OCI-LY1 (cell line): ENCODE results near the gene KIN.

Source experiments
- H2AFZ ChIP-seq: fragments of 200-600 bp; sonication (generic), shearing (Covaris generic); 2 replicates; pipeline ENCODE4 v1.6.0; 2014; ENCODE audit warnings: antibody characterized with exemption, mild to moderate bottlenecking, low read length
- H3F3A ChIP-seq: fragments of 200-600 bp; sonication (generic), shearing (Covaris generic); 2 replicates; pipeline ENCODE4 v1.6.0; 2014; ENCODE audit warnings: mild to moderate bottlenecking, antibody characterized with exemption, low read length, moderate library complexity; ENCODE audit not compliant: insufficient read depth
- H3K27ac ChIP-seq: fragments of 200-600 bp; sonication (generic); 2 replicates; pipeline ENCODE4 v1.5.1; 2014; ENCODE audit warnings: low read length, mixed run types, mild to moderate bottlenecking, low read depth; ENCODE audit not compliant: poor library complexity, severe bottlenecking
- H3K27me3 ChIP-seq: fragments of 200-600 bp; sonication (generic); 2 replicates; pipeline ENCODE4 v1.6.0; 2014; ENCODE audit warnings: antibody characterized with exemption, mild to moderate bottlenecking, low read length, moderate library complexity; ENCODE audit not compliant: insufficient read depth
- H3K36me3 ChIP-seq: fragments of 200-600 bp; sonication (generic); 2 replicates; pipeline ENCODE4 v1.6.1; 2014; ENCODE audit warnings: mild to moderate bottlenecking, antibody characterized with exemption, low read length, moderate library complexity, mixed read lengths; ENCODE audit not compliant: insufficient read depth
- H3K4me1 ChIP-seq: fragments of 200-600 bp; sonication (generic); 2 replicates; pipeline ENCODE4 v1.5.1; 2014; ENCODE audit warnings: mild to moderate bottlenecking, low read length, moderate library complexity; ENCODE audit not compliant: insufficient read depth, severe bottlenecking
- H3K4me2 ChIP-seq: fragments of 200-600 bp; sonication (generic), shearing (Covaris generic); 2 replicates; pipeline ENCODE4 v1.6.1; 2014; ENCODE audit warnings: low read length
- H3K4me3 ChIP-seq: fragments of 200-600 bp; sonication (generic); 2 replicates; pipeline ENCODE4 v1.5.1; 2014; ENCODE audit warnings: low read length, low read depth, mild to moderate bottlenecking, mixed read lengths; ENCODE audit not compliant: poor library complexity, severe bottlenecking
- H3K79me2 ChIP-seq: fragments of 200-600 bp; shearing (Covaris generic); 2 replicates; pipeline ENCODE4 v1.6.1; 2016; ENCODE audit warnings: mixed run types, low read length, mixed read lengths; ENCODE audit not compliant: insufficient read depth
- H3K9ac ChIP-seq: fragments of 200-600 bp; sonication (generic), shearing (Covaris generic); 2 replicates; pipeline ENCODE4 v1.6.1; 2014; ENCODE audit warnings: mild to moderate bottlenecking, low read length, mixed read lengths
- H3K9me2 ChIP-seq: fragments of 200-600 bp; sonication (generic), shearing (Covaris generic); 2 replicates; pipeline ENCODE4 v1.6.1; 2014; ENCODE audit warnings: low read depth, mild to moderate bottlenecking, low read length, mixed read lengths
- H3K9me3 ChIP-seq: fragments of 200-600 bp; shearing (Covaris generic); 2 replicates; pipeline ENCODE4 v1.6.1; 2014; ENCODE audit warnings: low read length, mixed read lengths
- H4K20me1 ChIP-seq: fragments of 200-600 bp; sonication (generic), shearing (Covaris generic); 2 replicates; pipeline ENCODE4 v1.6.0; 2016; ENCODE audit warnings: mild to moderate bottlenecking, low read length; ENCODE audit not compliant: insufficient read depth
- EZH2 ChIP-seq: fragments of 200-600 bp; sonication (generic), shearing (Covaris generic); IDR thresholded peaks from 2 replicates; pipeline ENCODE4 v1.8.0; 2017; ENCODE audit warnings: borderline replicate concordance, mixed run types, mild to moderate bottlenecking, antibody characterized with exemption, low read length, moderate library complexity, mixed read lengths
- TF ChIP-seq, protein P1 (sequence below): fragments of 200-600 bp; sonication (generic), shearing (Covaris generic); IDR thresholded peaks from 2 replicates; pipeline ENCODE4 v1.5.1; 2017; ENCODE audit warnings: mild to moderate bottlenecking, antibody characterized with exemption, low read length, moderate library complexity, mixed read lengths

Gene KIN

DNA sequence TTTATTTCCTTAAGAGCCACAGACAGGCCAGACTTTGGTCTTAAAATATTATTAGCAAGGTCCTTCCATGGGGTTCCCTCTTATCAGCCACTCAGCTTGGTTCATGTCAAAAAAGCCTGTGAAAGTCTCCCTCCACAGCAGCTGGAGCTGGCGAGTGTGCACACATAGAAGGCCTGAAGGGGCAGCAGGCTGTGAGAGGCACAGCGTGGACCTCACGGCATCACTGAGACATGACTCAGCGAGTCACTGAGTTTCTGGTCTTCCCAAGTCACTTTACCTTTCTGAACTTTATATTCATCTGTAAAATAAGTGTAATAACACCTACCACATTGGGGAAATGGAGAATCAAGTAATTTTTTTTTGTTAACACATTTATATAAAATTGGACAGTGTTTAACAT, 39.2 kb upstream of the KIN start:
- TF ChIP-seq, protein P1, sequence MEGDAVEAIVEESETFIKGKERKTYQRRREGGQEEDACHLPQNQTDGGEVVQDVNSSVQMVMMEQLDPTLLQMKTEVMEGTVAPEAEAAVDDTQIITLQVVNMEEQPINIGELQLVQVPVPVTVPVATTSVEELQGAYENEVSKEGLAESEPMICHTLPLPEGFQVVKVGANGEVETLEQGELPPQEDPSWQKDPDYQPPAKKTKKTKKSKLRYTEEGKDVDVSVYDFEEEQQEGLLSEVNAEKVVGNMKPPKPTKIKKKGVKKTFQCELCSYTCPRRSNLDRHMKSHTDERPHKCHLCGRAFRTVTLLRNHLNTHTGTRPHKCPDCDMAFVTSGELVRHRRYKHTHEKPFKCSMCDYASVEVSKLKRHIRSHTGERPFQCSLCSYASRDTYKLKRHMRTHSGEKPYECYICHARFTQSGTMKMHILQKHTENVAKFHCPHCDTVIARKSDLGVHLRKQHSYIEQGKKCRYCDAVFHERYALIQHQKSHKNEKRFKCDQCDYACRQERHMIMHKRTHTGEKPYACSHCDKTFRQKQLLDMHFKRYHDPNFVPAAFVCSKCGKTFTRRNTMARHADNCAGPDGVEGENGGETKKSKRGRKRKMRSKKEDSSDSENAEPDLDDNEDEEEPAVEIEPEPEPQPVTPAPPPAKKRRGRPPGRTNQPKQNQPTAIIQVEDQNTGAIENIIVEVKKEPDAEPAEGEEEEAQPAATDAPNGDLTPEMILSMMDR = no peak
- TF ChIP-seq EZH2 = no peak
- Histone ChIP-seq H3K9me3 (no peaks in the 10 kb centered on the region), H4K20me1 (no peaks in the 10 kb centered on the region), H2AFZ (no peak overlapping the region), H3K4me2 (no peak overlapping the region), H3K79me2 (no peaks in the 10 kb centered on the region), H3K27ac (no peak overlapping the region), H3K9ac (no peak overlapping the region), H3K9me2 (no peaks in the 10 kb centered on the region), H3K4me3 (no peak overlapping the region), H3K27me3 (no peaks in the 10 kb centered on the region), H3F3A (no peaks in the 10 kb centered on the region), H3K4me1 (no peaks in the 10 kb centered on the region), H3K36me3 (peaks cover 29% of the 10 kb centered on the region)

DNA sequence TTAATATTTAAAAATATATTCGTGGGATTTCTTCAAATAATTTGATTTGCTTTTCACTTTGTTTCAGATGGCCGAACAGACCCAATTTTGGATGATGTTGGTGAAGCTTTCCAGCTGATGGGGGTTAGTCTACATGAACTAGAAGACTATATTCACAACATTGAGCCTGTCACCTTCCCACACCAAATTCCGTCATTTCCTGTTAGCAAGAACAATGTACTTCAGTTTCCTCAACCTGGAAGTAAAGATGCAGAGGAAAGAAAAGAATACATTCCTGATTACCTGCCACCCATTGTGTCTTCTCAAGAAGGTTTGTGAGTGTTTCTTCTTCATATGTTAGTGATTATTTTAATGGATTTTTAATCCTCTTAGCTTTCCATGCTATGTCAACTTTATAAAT, 36.5 kb upstream of the KIN start:
- Histone ChIP-seq H2AFZ (no peak overlapping the region), H3K79me2 (peaks cover 11% of the 10 kb centered on the region; the same call in 1 of the 2 replicates), H4K20me1 (no peaks in the 10 kb centered on the region), H3K36me3 (peaks cover 37% of the 10 kb centered on the region), H3K27me3 (no peaks in the 10 kb centered on the region), H3K27ac (no peak overlapping the region), H3K9me3 (no peaks in the 10 kb centered on the region), H3K4me1 (peaks cover 13% of the 10 kb centered on the region), H3K9me2 (no peaks in the 10 kb centered on the region), H3K4me3 (no peak overlapping the region), H3K4me2 (no peak overlapping the region), H3F3A (no peaks in the 10 kb centered on the region), H3K9ac (no peak overlapping the region)
- no peak for TF ChIP-seq EZH2
- TF ChIP-seq, protein P1 = no peak

DNA sequence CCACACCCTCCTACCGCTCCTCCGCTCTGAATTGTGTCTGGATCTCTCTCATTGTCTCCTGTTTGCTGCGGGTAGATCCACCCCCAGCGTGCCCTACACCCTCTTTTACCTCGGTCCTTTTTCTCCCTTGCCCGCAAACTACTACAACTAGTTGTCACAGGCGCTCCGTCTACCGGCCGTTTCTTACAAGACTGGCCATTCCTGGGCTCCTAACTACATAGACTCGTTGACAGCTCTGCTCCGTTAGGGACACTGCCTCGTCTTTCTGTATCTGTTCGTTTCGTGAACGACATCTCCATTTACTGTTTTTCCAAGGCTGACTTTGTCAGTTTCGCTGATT, 31.3 kb upstream of the KIN start:
- peak overlapping the region; percentile 78 for H3K4me2 ChIP-seq
- TF ChIP-seq, protein P1 = peak; percentile 25; the same call in 1 of the 2 replicates
- no peak for TF ChIP-seq EZH2
- peak overlapping the region; percentile 99 for H3K4me3 ChIP-seq
- H3K9ac ChIP-seq = peak overlapping the region; percentile 91
- H3K79me2 ChIP-seq = peaks cover 17% of the 10 kb centered on the region; the same call in 1 of the 2 replicates
- H3K27ac ChIP-seq = no peak overlapping the region
- H3K36me3 ChIP-seq = peaks cover 8% of the 10 kb centered on the region
- no peaks in the 10 kb centered on the region for H4K20me1 ChIP-seq
- H3K9me3 ChIP-seq = no peaks in the 10 kb centered on the region
- no peaks in the 10 kb centered on the region for H3F3A ChIP-seq
- H3K4me1 ChIP-seq = peaks cover 22% of the 10 kb centered on the region
- no peak overlapping the region for H2AFZ ChIP-seq
- no peaks in the 10 kb centered on the region for H3K9me2 ChIP-seq
- H3K27me3 ChIP-seq = no peaks in the 10 kb centered on the region
